Measurements from ENCODE around the gene CFAP74. TPM values are rescaled to one million over a fixed set of nuclear protein-coding genes. Genes with fewer than 3 reads are reported as not detected.

The CFAP74 gene
- total and polyA plus RNA-seq, 9 of the 15 experiments (the other 6 are each of a cell fraction or from before 2014, with no cell fraction given), result 0.03 to 0.15 (median 0.05) TPM; not detected in 6

DNA sequence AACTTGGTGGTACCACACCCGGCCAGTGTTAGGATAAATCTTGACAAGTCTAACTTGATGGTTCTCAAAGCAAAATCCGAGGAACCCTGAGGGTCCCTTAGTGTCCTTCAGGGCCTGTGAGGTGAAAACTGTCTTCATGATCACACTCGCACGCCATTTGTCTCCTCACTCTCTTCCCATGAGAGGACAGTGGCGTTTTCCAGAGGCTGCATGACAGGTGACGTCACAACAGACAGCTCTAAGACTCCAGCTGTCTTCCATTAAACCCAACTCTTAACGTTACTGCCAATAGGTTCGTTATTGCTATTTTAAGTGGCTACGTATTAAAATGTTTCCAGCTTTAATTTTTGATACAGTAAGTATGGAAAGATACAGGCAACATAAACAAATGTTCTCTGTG lies 13.8 kb downstream of the CFAP74 start (continued):
- TF ChIP-seq, protein P1, sequence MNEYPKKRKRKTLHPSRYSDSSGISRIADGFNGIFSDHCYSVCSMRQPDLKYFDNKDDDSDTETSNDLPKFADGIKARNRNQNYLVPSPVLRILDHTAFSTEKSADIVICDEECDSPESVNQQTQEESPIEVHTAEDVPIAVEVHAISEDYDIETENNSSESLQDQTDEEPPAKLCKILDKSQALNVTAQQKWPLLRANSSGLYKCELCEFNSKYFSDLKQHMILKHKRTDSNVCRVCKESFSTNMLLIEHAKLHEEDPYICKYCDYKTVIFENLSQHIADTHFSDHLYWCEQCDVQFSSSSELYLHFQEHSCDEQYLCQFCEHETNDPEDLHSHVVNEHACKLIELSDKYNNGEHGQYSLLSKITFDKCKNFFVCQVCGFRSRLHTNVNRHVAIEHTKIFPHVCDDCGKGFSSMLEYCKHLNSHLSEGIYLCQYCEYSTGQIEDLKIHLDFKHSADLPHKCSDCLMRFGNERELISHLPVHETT (CRISPR knock-in tag; conservative IDR thresholded peaks at IDR 0.05 in 1 of 2, IDR thresholded peaks at IDR 0.05 in 1 of 2), result 0 out of 4 replicates have a peak, but pooled peaks of 1 of the 2 experiments have one; percentile 25
- no peak for TF ChIP-seq CCAR2 (IDR thresholded peaks at IDR 0.05; ENCODE audit: low read depth, low read length)
- TF ChIP-seq SFPQ (IDR thresholded peaks at IDR 0.05; ENCODE audit: low read depth, low read length), result no peak
- TF ChIP-seq, protein P2, sequence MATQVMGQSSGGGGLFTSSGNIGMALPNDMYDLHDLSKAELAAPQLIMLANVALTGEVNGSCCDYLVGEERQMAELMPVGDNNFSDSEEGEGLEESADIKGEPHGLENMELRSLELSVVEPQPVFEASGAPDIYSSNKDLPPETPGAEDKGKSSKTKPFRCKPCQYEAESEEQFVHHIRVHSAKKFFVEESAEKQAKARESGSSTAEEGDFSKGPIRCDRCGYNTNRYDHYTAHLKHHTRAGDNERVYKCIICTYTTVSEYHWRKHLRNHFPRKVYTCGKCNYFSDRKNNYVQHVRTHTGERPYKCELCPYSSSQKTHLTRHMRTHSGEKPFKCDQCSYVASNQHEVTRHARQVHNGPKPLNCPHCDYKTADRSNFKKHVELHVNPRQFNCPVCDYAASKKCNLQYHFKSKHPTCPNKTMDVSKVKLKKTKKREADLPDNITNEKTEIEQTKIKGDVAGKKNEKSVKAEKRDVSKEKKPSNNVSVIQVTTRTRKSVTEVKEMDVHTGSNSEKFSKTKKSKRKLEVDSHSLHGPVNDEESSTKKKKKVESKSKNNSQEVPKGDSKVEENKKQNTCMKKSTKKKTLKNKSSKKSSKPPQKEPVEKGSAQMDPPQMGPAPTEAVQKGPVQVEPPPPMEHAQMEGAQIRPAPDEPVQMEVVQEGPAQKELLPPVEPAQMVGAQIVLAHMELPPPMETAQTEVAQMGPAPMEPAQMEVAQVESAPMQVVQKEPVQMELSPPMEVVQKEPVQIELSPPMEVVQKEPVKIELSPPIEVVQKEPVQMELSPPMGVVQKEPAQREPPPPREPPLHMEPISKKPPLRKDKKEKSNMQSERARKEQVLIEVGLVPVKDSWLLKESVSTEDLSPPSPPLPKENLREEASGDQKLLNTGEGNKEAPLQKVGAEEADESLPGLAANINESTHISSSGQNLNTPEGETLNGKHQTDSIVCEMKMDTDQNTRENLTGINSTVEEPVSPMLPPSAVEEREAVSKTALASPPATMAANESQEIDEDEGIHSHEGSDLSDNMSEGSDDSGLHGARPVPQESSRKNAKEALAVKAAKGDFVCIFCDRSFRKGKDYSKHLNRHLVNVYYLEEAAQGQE (IDR thresholded peaks at IDR 0.05; ENCODE audit: borderline replicate concordance), result no peak
- TF ChIP-seq, protein P2 (CRISPR knock-in tag; IDR thresholded peaks at IDR 0.05; ENCODE audit: low read depth), result no peak
- TF ChIP-seq ATF3 (IDR thresholded peaks at IDR 0.05), result peak; percentile 57
- no peak for TF ChIP-seq ATF3 (CRISPR knock-in tag; conservative IDR thresholded peaks at IDR 0.05)
- no peak for TF ChIP-seq ATF1 (CRISPR knock-in tag; IDR thresholded peaks at IDR 0.05)
- TF ChIP-seq ATF1 (tag; IDR thresholded peaks at IDR 0.05), result peak; percentile 80
- no peak for TF ChIP-seq MEF2D (tag; conservative IDR thresholded peaks at IDR 0.05; ENCODE audit: low read depth)
- no peak for TF ChIP-seq DPF2 (IDR thresholded peaks at IDR 0.05)
- TF ChIP-seq PURB (CRISPR knock-in tag; IDR thresholded peaks at IDR 0.05; ENCODE audit: low read depth), result no peak
- TF ChIP-seq, protein P3, sequence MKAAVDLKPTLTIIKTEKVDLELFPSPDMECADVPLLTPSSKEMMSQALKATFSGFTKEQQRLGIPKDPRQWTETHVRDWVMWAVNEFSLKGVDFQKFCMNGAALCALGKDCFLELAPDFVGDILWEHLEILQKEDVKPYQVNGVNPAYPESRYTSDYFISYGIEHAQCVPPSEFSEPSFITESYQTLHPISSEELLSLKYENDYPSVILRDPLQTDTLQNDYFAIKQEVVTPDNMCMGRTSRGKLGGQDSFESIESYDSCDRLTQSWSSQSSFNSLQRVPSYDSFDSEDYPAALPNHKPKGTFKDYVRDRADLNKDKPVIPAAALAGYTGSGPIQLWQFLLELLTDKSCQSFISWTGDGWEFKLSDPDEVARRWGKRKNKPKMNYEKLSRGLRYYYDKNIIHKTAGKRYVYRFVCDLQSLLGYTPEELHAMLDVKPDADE (conservative IDR thresholded peaks at IDR 0.05; ENCODE audit: control insufficient read depth, low read depth, low read length), result no peak
- no peak for TF ChIP-seq ZNF239 (CRISPR knock-in tag; IDR thresholded peaks at IDR 0.05)
- no peak for TF ChIP-seq ZNF354B (CRISPR knock-in tag; IDR thresholded peaks at IDR 0.05)
